ENCODE results near the gene SLC43A3. TPM values are rescaled to one million over a fixed set of nuclear protein-coding genes. Genes with fewer than 3 reads are reported as not detected.

The SLC43A3 gene
- total RNA-seq, 2 experiments from 2014 or later = 41.3 to 62.1 TPM

GRCh38 chr11:57387289-57388030 is 39.5 kb downstream of the SLC43A3 start:
- Histone ChIP-seq H4K20me1 (ENCODE audit: insufficient read depth, low read length) (no peaks in the 10 kb centered on the region), H3K27ac (ENCODE audit: low read depth, low read length, poor library complexity, severe bottlenecking) (no peak overlapping the region), H2AFZ (ENCODE audit: low read length) (no peak overlapping the region), H3K9me2 (ENCODE audit: insufficient read depth, low read length) (no peaks in the 10 kb centered on the region), H3K4me3 (ENCODE audit: low read depth, low read length, poor library complexity, severe bottlenecking) (no peak overlapping the region), H3K4me2 (ENCODE audit: low read length) (no peak overlapping the region), H3K4me1 (ENCODE audit: insufficient read depth, low read length, poor library complexity, severe bottlenecking) (no peaks in the 10 kb centered on the region), H3K79me2 (ENCODE audit: insufficient read depth, low read depth, low read length) (no peaks in the 10 kb centered on the region), H3K36me3 (ENCODE audit: insufficient read depth, low read length) (no peaks in the 10 kb centered on the region), H3K9me3 (ENCODE audit: low read length) (no peaks in the 10 kb centered on the region)
- BruUV-seq (replicated peaks) = no TSS peak
- ChIA-PET POLR2A (no interaction called here), CTCF (ENCODE audit: unreplicated experiment) (no interaction called here)
- TF ChIP-seq EZH2phosphoT487 (IDR thresholded peaks at IDR 0.05; ENCODE audit: borderline replicate concordance, low read depth, low read length) = no peak
- TF ChIP-seq CTCF (conservative IDR thresholded peaks at IDR 0.05; ENCODE audit: low read length) = no peak
- intact Hi-C loops (cut with micrococcal nuclease; ENCODE audit: unreplicated experiment) = no loop called here
- DNase-seq (ENCODE audit: low spot score) = no peak

GRCh38 chr11:57386178-57386940 is 40.6 kb downstream of the SLC43A3 start:
- Histone ChIP-seq H3K9me2 (ENCODE audit: insufficient read depth, low read length) (no peaks in the 10 kb centered on the region), H3K79me2 (ENCODE audit: insufficient read depth, low read depth, low read length) (no peaks in the 10 kb centered on the region), H4K20me1 (ENCODE audit: insufficient read depth, low read length) (no peaks in the 10 kb centered on the region), H3K4me2 (ENCODE audit: low read length) (no peak overlapping the region), H3K9me3 (ENCODE audit: low read length) (no peaks in the 10 kb centered on the region), H3K36me3 (ENCODE audit: insufficient read depth, low read length) (no peaks in the 10 kb centered on the region), H3K27ac (ENCODE audit: low read depth, low read length, poor library complexity, severe bottlenecking) (no peak overlapping the region), H3K4me3 (ENCODE audit: low read depth, low read length, poor library complexity, severe bottlenecking) (no peak overlapping the region), H3K4me1 (ENCODE audit: insufficient read depth, low read length, poor library complexity, severe bottlenecking) (no peaks in the 10 kb centered on the region), H2AFZ (ENCODE audit: low read length) (no peak overlapping the region)
- POLR2A ChIA-PET = no interaction called here
- no peak for TF ChIP-seq CTCF (conservative IDR thresholded peaks at IDR 0.05; ENCODE audit: low read length)
- no peak for TF ChIP-seq EZH2phosphoT487 (IDR thresholded peaks at IDR 0.05; ENCODE audit: borderline replicate concordance, low read depth, low read length)
- no peak for DNase-seq (ENCODE audit: low spot score)
- no TSS peak for BruUV-seq (replicated peaks)
- intact Hi-C loops (cut with micrococcal nuclease; ENCODE audit: unreplicated experiment) = no loop called here
- CTCF ChIA-PET (ENCODE audit: unreplicated experiment) = no interaction called here

GRCh38 chr11:57380975-57381374 is 45.9 kb downstream of the SLC43A3 start, which contains the start of gene PRG3:
Gene PRG3 (minus strand): TSS chr11:57381150. CDS start chr11:57380708, 442 bp downstream.
- no peaks in the 10 kb centered on the region for H3K9me3 ChIP-seq (ENCODE audit: low read length)
- H3K4me2 ChIP-seq (ENCODE audit: low read length) = no peak within 1 kb of the TSS
- TF ChIP-seq CTCF (conservative IDR thresholded peaks at IDR 0.05; ENCODE audit: low read length) (no peak), EZH2phosphoT487 (IDR thresholded peaks at IDR 0.05; ENCODE audit: borderline replicate concordance, low read depth, low read length) (no peak)
- H3K9me2 ChIP-seq (ENCODE audit: insufficient read depth, low read length) = no peaks in the 10 kb centered on the region
- no peaks in the 10 kb centered on the region for H3K36me3 ChIP-seq (ENCODE audit: insufficient read depth, low read length)
- H3K4me1 ChIP-seq (ENCODE audit: insufficient read depth, low read length, poor library complexity, severe bottlenecking) = no peaks in the 10 kb centered on the region
- H2AFZ ChIP-seq (ENCODE audit: low read length) = no peak within 1 kb of the TSS
- H4K20me1 ChIP-seq (ENCODE audit: insufficient read depth, low read length) = no peaks in the 10 kb centered on the region
- BruUV-seq (replicated peaks) = no TSS peak
- intact Hi-C loops (cut with micrococcal nuclease; ENCODE audit: unreplicated experiment) = no loop called here
- H3K79me2 ChIP-seq (ENCODE audit: insufficient read depth, low read depth, low read length) = no peaks in the 10 kb centered on the region
- DNase-seq (ENCODE audit: low spot score) = no peak
- no peak within 1 kb of the TSS for H3K27ac ChIP-seq (ENCODE audit: low read depth, low read length, poor library complexity, severe bottlenecking)
- ChIA-PET POLR2A (interaction anchor here (0.7 kb wide), 1 partner anchor 860 kb away, joined by 3 read pairs; no protein-coding TSS in a partner anchor), CTCF (ENCODE audit: unreplicated experiment) (no interaction called here)
- H3K4me3 ChIP-seq (ENCODE audit: low read depth, low read length, poor library complexity, severe bottlenecking) = no peak within 1 kb of the TSS
